ENCODE data around the gene PALM. TPM values are rescaled to one million over a fixed set of nuclear protein-coding genes. Genes with fewer than 3 reads are reported as not detected.

The PALM gene
- polyA plus RNA-seq (2011; rRNA removed): 2.0 and 3.0 TPM in 2 replicates
- polyA plus RNA-seq (2012; cell fraction: cytosol; rRNA removed): 5.4 and 7.0 TPM in 2 replicates
- 8.5 and 8.8 TPM in 2 replicates for polyA plus RNA-seq (2012; cell fraction: nucleus; rRNA removed)
- 11.4 to 17.5 TPM (median 15.7 TPM) in 3 replicates for polyA plus RNA-seq (2017; fragmentation: RNase III; extraction: RNeasy Plus Mini Kit Qiagen cat#74134 plus additional on column Dnase treatment)
- 2.2 and 3.7 TPM in 2 replicates for polyA minus RNA-seq (2011; rRNA and poly(A)+ RNA removed)

- ATAC-seq (peak; percentile 51 to 77), DNase-seq (ENCODE audit: low read depth in 1 of 2, low spot score in 1 of 2) (no peak), FAIRE-seq (no peak)
- Histone ChIP-seq H3K4me1 (peaks cover 14% of the 10 kb centered on the region), H3K27ac (peak within 1 kb of the TSS; percentile 90 to 99), H3K9me3 (no peaks in the 10 kb centered on the region), H3K4me2 (peak within 1 kb of the TSS; percentile 76), H3K4me3 (peak within 1 kb of the TSS; percentile 97)
- WGBS (ENCODE audit: missing lambda C conversion rate): 60% methylated on average over 2 of the region's 93 CpGs
- TF ChIP-seq POLR2AphosphoS2 (conservative IDR thresholded peaks at IDR 0.05; ENCODE audit: low read length) (no peak), SMC3 (IDR thresholded peaks at IDR 0.05) (peak; percentile 32; the same call in 1 of the 3 replicates), EHF (CRISPR knock-in tag; IDR thresholded peaks at IDR 0.05) (no peak), CTCF (IDR thresholded peaks at IDR 0.05) (peak; percentile 42), PBX3 (IDR thresholded peaks at IDR 0.05) (no peak), JUNB (IDR thresholded peaks at IDR 0.05) (no peak), REST (IDR thresholded peaks at IDR 0.05) (no peak)
- POLR2A ChIA-PET: interaction anchor here (1.1 kb wide), 1 partner anchor 44 kb away, joined by 4 read pairs; no protein-coding TSS in a partner anchor
- CTCF ChIA-PET: interaction anchor here (0.7 to 1.9 kb wide), 8 partner anchors 11 to 36 kb away, joined by 3 to 12 read pairs (median 5); no protein-coding TSS in a partner anchor
Observed at GRCh38 chr19:708154-709143, at the start of gene PALM. Gene PALM, plus strand, starts transcription at chr19:708935. Its CDS starts 212 bp downstream, at chr19:709147.

GRCh38 chr19:660793-661426 is 47.8 kb upstream of the PALM start:
- Histone ChIP-seq H3K4me2 (peak overlapping the region; percentile 98), H3K4me1 (peaks cover 24% of the 10 kb centered on the region; the same call in 2 of the 3 replicates), H3K27ac (peak overlapping the region; percentile 99 to 100; a peak in 5 of 6 replicates), H3K4me3 (peak overlapping the region; percentile 100), H3K9me3 (no peaks in the 10 kb centered on the region)
- no peak for DNase-seq (ENCODE audit: low read depth in 1 of 2, low spot score in 1 of 2)
- WGBS (ENCODE audit: missing lambda C conversion rate): 63% methylated on average over 12 of the region's 20 CpGs
- POLR2A ChIA-PET: no interaction called here
- FAIRE-seq: no peak
- CTCF ChIA-PET: interaction anchor here (1.0 kb wide), 1 partner anchor 74 kb away, joined by 4 read pairs; no protein-coding TSS in a partner anchor
- no peak for TF ChIP-seq JUNB (IDR thresholded peaks at IDR 0.05)
- no peak for TF ChIP-seq CEBPB (IDR thresholded peaks at IDR 0.05)
- no peak for TF ChIP-seq POLR2A (IDR thresholded peaks at IDR 0.05; ENCODE audit: low read length)
- TF ChIP-seq NPAS2 (CRISPR knock-in tag; IDR thresholded peaks at IDR 0.05; ENCODE audit: borderline replicate concordance): no peak
- no peak for TF ChIP-seq ZNF302 (CRISPR knock-in tag; IDR thresholded peaks at IDR 0.05)
- no peak for ATAC-seq

Measured in A549 (cell line).